PC-9 (cell line): ENCODE measurements around the gene ZNF597. TPM values are rescaled to one million over a fixed set of nuclear protein-coding genes. Genes with fewer than 3 reads are reported as not detected.

ENCODE experiments used
- BruUV-seq: library from RNA; stranded (reverse); fragments of 400-500 nt; replicated peaks from 2 replicates; lab custom pipeline; 2021; lab: Mats Ljungman, UMichigan
- CTCF ChIA-PET: fragments of 300-600 bp; sonication (Branson Sonifier 250); formaldehyde crosslinking; loops from one replicate; lab custom pipeline; 2022; ENCODE audit warnings: antibody characterized with exemption; lab: Charles Lee
- POLR2A ChIA-PET: fragments of 300-600 bp; sonication (Branson Sonifier 250); formaldehyde crosslinking; loops from one replicate; lab custom pipeline; 2022; ENCODE audit warnings: antibody characterized with exemption; ENCODE audit not compliant: unreplicated experiment; lab: Charles Lee
- DNase-seq, 2 experiments: peaks; one replicate each; pipeline versions ENCODE4 v3.0.0 to v3.0.0-alpha.2; 2015 to 2022; ENCODE audit warnings: mixed read lengths in 1 of 2
- H2AFZ ChIP-seq: fragments of 200-600 bp; sonication (generic); 2 replicates; pipeline ENCODE4 v1.8.1; 2017; ENCODE audit warnings: antibody characterized with exemption
- H3F3A ChIP-seq: fragments of 200-600 bp; sonication (generic); 2 replicates; pipeline ENCODE4 v1.8.1; 2017; ENCODE audit warnings: antibody characterized with exemption, mild to moderate bottlenecking, low read depth; ENCODE audit not compliant: insufficient read depth
- H3K27ac ChIP-seq: fragments of 200-600 bp; sonication (generic); 2 replicates; pipeline ENCODE4 v1.6.1; 2016; ENCODE audit warnings: mixed run types
- H3K27me3 ChIP-seq: fragments of 200-600 bp; sonication (generic); 2 replicates; pipeline ENCODE4 v1.6.1; 2016; ENCODE audit warnings: low read depth, mixed run types; ENCODE audit not compliant: insufficient read depth
- H3K36me3 ChIP-seq: fragments of 200-600 bp; sonication (generic); 2 replicates; pipeline ENCODE4 v1.6.1; 2016; ENCODE audit warnings: low read depth, mixed run types
- H3K4me1 ChIP-seq: fragments of 200-600 bp; sonication (generic); replicated peaks from 2 replicates; pipeline ENCODE4 v1.6.1; 2016; ENCODE audit warnings: mixed run types; ENCODE audit not compliant: insufficient read depth
- H3K4me2 ChIP-seq: fragments of 200-600 bp; sonication (generic); 2 replicates; pipeline ENCODE4 v1.6.1; 2017; ENCODE audit warnings: mixed run types
- H3K4me3 ChIP-seq: fragments of 200-600 bp; sonication (generic); 2 replicates; pipeline ENCODE4 v1.6.1; 2016; ENCODE audit warnings: mixed run types
- H3K79me2 ChIP-seq: fragments of 200-600 bp; sonication (generic); 2 replicates; pipeline ENCODE4 v1.6.1; 2017; ENCODE audit warnings: low read depth, mixed run types
- H3K9me2 ChIP-seq: fragments of 200-600 bp; sonication (generic); 2 replicates; pipeline ENCODE4 v1.8.1; 2017; ENCODE audit warnings: mild to moderate bottlenecking; ENCODE audit not compliant: insufficient read depth
- H3K9me3 ChIP-seq: fragments of 200-600 bp; sonication (generic); 2 replicates; pipeline ENCODE4 v1.8.1; 2016; ENCODE audit warnings: low read depth; ENCODE audit not compliant: insufficient read depth
- H4K20me1 ChIP-seq: fragments of 200-600 bp; sonication (generic); 2 replicates; pipeline ENCODE4 v1.8.1; 2017; ENCODE audit not compliant: insufficient read depth
- CTCF ChIP-seq: fragments of 200-600 bp; sonication (generic); conservative IDR thresholded peaks from 2 replicates; pipeline ENCODE4 v1.6.1; 2017; ENCODE audit warnings: mixed run types, antibody characterized with exemption, mild to moderate bottlenecking, moderate library complexity
- EZH2 ChIP-seq: fragments of 200-600 bp; sonication (generic); IDR thresholded peaks from 2 replicates; pipeline ENCODE4 v1.8.0; 2017; ENCODE audit warnings: antibody characterized with exemption, low read depth
- intact Hi-C: fragments of 100-400 bp; cut with micrococcal nuclease; formaldehyde crosslinking; loops from one replicate; pipeline ENCODE4 v1.10.0; 2022; ENCODE audit not compliant: unreplicated experiment
- total RNA-seq: library from RNA; stranded (reverse); gene quantifications from 2 replicates; pipeline ENCODE4 v1.2.3, GENCODE V29; 2021

The ZNF597 gene
- total RNA-seq, 1 experiment from 2014 or later: 1.5 TPM

- Histone ChIP-seq H3K27me3 (no peaks in the 10 kb centered on the region), H3K4me3 (no peak overlapping the region), H3K79me2 (peaks cover 79% of the 10 kb centered on the region), H3K36me3 (no peaks in the 10 kb centered on the region; the same call in 1 of the 2 replicates), H3K9me2 (no peaks in the 10 kb centered on the region), H3K9me3 (no peaks in the 10 kb centered on the region), H3F3A (no peaks in the 10 kb centered on the region), H3K27ac (no peak overlapping the region), H4K20me1 (peaks cover 58% of the 10 kb centered on the region), H3K4me2 (no peak overlapping the region), H3K4me1 (no peaks in the 10 kb centered on the region), H2AFZ (no peak overlapping the region)
- no TSS peak for BruUV-seq
- ChIA-PET CTCF (interaction anchor here (0.6 kb wide), 2 partner anchors 61 to 297 kb away, joined by 3 read pairs; no protein-coding TSS in a partner anchor), POLR2A (no interaction called here)
- DNase-seq: no peak
- no peak for TF ChIP-seq EZH2
- no peak for TF ChIP-seq CTCF
- intact Hi-C loops: no loop called here
Observed at GRCh38 chr16:3471518-3472176, 28.3 kb upstream of the ZNF597 start.

GRCh38 chr16:3470723-3471122 lies 27.4 kb upstream of the ZNF597 start:
- peaks cover 88% of the 10 kb centered on the region for H3K79me2 ChIP-seq
- ChIA-PET POLR2A (no interaction called here), CTCF (interaction anchor here (0.6 kb wide), 1 partner anchor 62 kb away, joined by 3 read pairs; no protein-coding TSS in a partner anchor)
- no peaks in the 10 kb centered on the region for H3K9me2 ChIP-seq
- no peak overlapping the region for H3K4me2 ChIP-seq
- DNase-seq: no peak
- no peaks in the 10 kb centered on the region for H3K9me3 ChIP-seq
- no peak overlapping the region for H3K4me3 ChIP-seq
- no peak overlapping the region for H3K27ac ChIP-seq
- no TSS peak for BruUV-seq
- TF ChIP-seq CTCF: no peak
- TF ChIP-seq EZH2: no peak
- no peaks in the 10 kb centered on the region; the same call in 1 of the 2 replicates for H3K36me3 ChIP-seq
- peaks cover 62% of the 10 kb centered on the region for H4K20me1 ChIP-seq
- no peaks in the 10 kb centered on the region for H3K27me3 ChIP-seq
- intact Hi-C loops: no loop called here
- no peaks in the 10 kb centered on the region for H3F3A ChIP-seq
- no peaks in the 10 kb centered on the region for H3K4me1 ChIP-seq
- H2AFZ ChIP-seq: no peak overlapping the region

- no TSS peak for BruUV-seq
- intact Hi-C loops: no loop called here
- Histone ChIP-seq H3K9me3 (no peaks in the 10 kb centered on the region), H3K9me2 (no peaks in the 10 kb centered on the region), H3F3A (no peaks in the 10 kb centered on the region), H3K4me3 (no peak overlapping the region), H3K4me2 (no peak overlapping the region), H3K4me1 (no peaks in the 10 kb centered on the region), H2AFZ (no peak overlapping the region), H3K27me3 (no peaks in the 10 kb centered on the region), H3K27ac (no peak overlapping the region), H3K36me3 (no peaks in the 10 kb centered on the region; the same call in 1 of the 2 replicates), H4K20me1 (peaks cover 64% of the 10 kb centered on the region), H3K79me2 (peaks cover 96% of the 10 kb centered on the region)
- TF ChIP-seq EZH2 (no peak), CTCF (no peak)
- CTCF ChIA-PET: no interaction called here
- POLR2A ChIA-PET: no interaction called here
- DNase-seq: no peak
Observed at GRCh38 chr16:3469736-3470135, 26.4 kb upstream of the ZNF597 start.
